Measurements from ENCODE around the gene NKD1. TPM values are rescaled to one million over a fixed set of nuclear protein-coding genes. Genes with fewer than 3 reads are reported as not detected.

The NKD1 gene
- total and polyA plus RNA-seq, 2 donors (not counting 1 experiment from before 2014, with no cell fraction given) = 0.16 to 1.9 TPM

- ChIA-PET POLR2A (no interaction called here), CTCF (interaction anchor here (2.1 to 12.4 kb wide), 4 partner anchors 7 to 132 kb away, joined by 8 to 154 read pairs (median 102); partner anchors contain the start of gene CYLD)
- Mint-ChIP-seq H3K27me3 (no peaks in the 10 kb centered on the region), H3K27ac (no peak overlapping the region), H3K9me3 (ENCODE audit: insufficient read depth) (peaks cover 2% of the 10 kb centered on the region), H3K4me1 (peaks cover 5% of the 10 kb centered on the region), H3K4me3 (no peak overlapping the region)
- intact Hi-C loops (cut with micrococcal nuclease) = no loop called here
- 97% methylated on average over 66 of the region's 70 CpGs for WGBS (ENCODE audit: insufficient coverage)
- peaks cover 2 to 30% (median 14%) of the 10 kb centered on the region in 3 donors for H3K9me3 ChIP-seq (ENCODE audit: control extremely low read depth in 1 of 3, control insufficient read depth in 2 of 3, insufficient read depth in 1 of 3, low read length in 2 of 3)
- TF ChIP-seq CTCF (IDR thresholded peaks at IDR 0.05) = no peak
- TF ChIP-seq EZH2 (IDR thresholded peaks at IDR 0.05; ENCODE audit: borderline replicate concordance, insufficient read depth, low read depth, low read length, poor library complexity, severe bottlenecking) = no peak
- H3K27me3 ChIP-seq (replicated peaks in 1 of 4; ENCODE audit: control extremely low read depth in 1 of 4, control insufficient read depth in 3 of 4, insufficient read depth in 4 of 4, low read length in 3 of 4) = no peaks in the 10 kb centered on the region
- peaks cover 28% of the 10 kb centered on the region for H3K79me2 ChIP-seq (ENCODE audit: control insufficient read depth, insufficient read depth, low read length)
- ATAC-seq (ENCODE audit: low read depth) = no peak
- peaks cover 3 to 79% of the 10 kb centered on the region in 2 experiments for H3K36me3 ChIP-seq (replicated peaks in 1 of 2; ENCODE audit: control extremely low read depth in 1 of 2, control insufficient read depth in 1 of 2, extremely low read depth in 1 of 2, insufficient read depth in 2 of 2, low read length in 1 of 2)
- no peak overlapping the region for H3K4me3 ChIP-seq (ENCODE audit: control extremely low read depth in 1 of 5, extremely low read depth in 1 of 5, insufficient read depth in 1 of 5, low read depth in 2 of 5, low read length in 4 of 5)
- H3K4me2 ChIP-seq (replicated peaks; ENCODE audit: low read depth, low read length, poor library complexity, severe bottlenecking) = no peak overlapping the region
- H2AFZ ChIP-seq (ENCODE audit: insufficient read depth, low read depth, low read length, poor library complexity, severe bottlenecking) = no peak overlapping the region
- H4K20me1 ChIP-seq (ENCODE audit: control insufficient read depth, insufficient read depth, low read length, poor library complexity, severe bottlenecking) = peaks cover 20% of the 10 kb centered on the region
- DNase-seq = no peak
- H3K4me1 ChIP-seq (ENCODE audit: control insufficient read depth in 2 of 2, insufficient read depth in 2 of 2, low read length in 2 of 2) = peaks cover 6% of the 10 kb centered on the region in 2 donors
- no peak overlapping the region for H3K27ac ChIP-seq (ENCODE audit: low read length in 2 of 2)
- H3K9ac ChIP-seq (ENCODE audit: low read length) = no peak overlapping the region
Measured at GRCh38 chr16:50673496-50674275, 125.5 kb downstream of the NKD1 start.

DNA sequence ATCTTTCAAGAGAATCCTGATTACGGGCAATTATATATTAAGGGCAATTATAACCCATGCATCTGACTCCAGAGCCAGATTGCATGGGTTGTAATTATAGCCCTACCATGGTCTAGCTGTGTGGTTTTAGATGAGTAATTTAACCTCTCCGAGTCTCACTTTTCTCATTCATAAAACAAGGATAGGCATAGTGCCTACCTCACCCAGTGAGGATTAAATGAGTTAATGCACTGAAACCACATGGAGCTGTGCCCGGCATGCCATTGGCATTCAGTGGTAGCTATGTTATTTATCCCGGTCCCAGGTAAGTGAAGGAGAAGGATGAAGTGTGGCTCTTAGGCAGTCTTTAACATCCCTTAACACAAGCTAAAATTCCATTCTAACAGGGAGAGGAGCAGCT lies 126.6 kb downstream of the NKD1 start:
- ATAC-seq (ENCODE audit: low read depth) = no peak
- ChIA-PET CTCF (interaction anchor here (0.6 to 12.4 kb wide), 6 partner anchors 8 to 464 kb away, joined by 3 to 154 read pairs (median 4); no protein-coding TSS in a partner anchor), POLR2A (no interaction called here)
- Histone ChIP-seq H3K4me2 (replicated peaks; ENCODE audit: low read depth, low read length, poor library complexity, severe bottlenecking) (no peak overlapping the region), H2AFZ (ENCODE audit: insufficient read depth, low read depth, low read length, poor library complexity, severe bottlenecking) (no peak overlapping the region), H3K27ac (ENCODE audit: low read length in 2 of 2) (no peak overlapping the region), H3K27me3 (replicated peaks in 1 of 4; ENCODE audit: control extremely low read depth in 1 of 4, control insufficient read depth in 3 of 4, insufficient read depth in 4 of 4, low read length in 3 of 4) (no peaks in the 10 kb centered on the region), H3K4me3 (ENCODE audit: control extremely low read depth in 1 of 5, extremely low read depth in 1 of 5, insufficient read depth in 1 of 5, low read depth in 2 of 5, low read length in 4 of 5) (no peak overlapping the region), H3K9me3 (ENCODE audit: control extremely low read depth in 1 of 3, control insufficient read depth in 2 of 3, insufficient read depth in 1 of 3, low read length in 2 of 3) (peaks cover 2 to 30% (median 14%) of the 10 kb centered on the region in 3 donors), H3K36me3 (replicated peaks in 1 of 2; ENCODE audit: control extremely low read depth in 1 of 2, control insufficient read depth in 1 of 2, extremely low read depth in 1 of 2, insufficient read depth in 2 of 2, low read length in 1 of 2) (peaks cover 3 to 83% of the 10 kb centered on the region in 2 experiments), H3K79me2 (ENCODE audit: control insufficient read depth, insufficient read depth, low read length) (peaks cover 39% of the 10 kb centered on the region), H4K20me1 (ENCODE audit: control insufficient read depth, insufficient read depth, low read length, poor library complexity, severe bottlenecking) (peaks cover 20% of the 10 kb centered on the region), H3K4me1 (ENCODE audit: control insufficient read depth in 2 of 2, insufficient read depth in 2 of 2, low read length in 2 of 2) (peaks cover 17 to 18% of the 10 kb centered on the region in 2 donors), H3K9ac (ENCODE audit: low read length) (no peak overlapping the region)
- Mint-ChIP-seq H3K4me1 (peaks cover 15% of the 10 kb centered on the region), H3K9me3 (ENCODE audit: insufficient read depth) (peaks cover 2% of the 10 kb centered on the region), H3K27me3 (no peaks in the 10 kb centered on the region), H3K4me3 (no peak overlapping the region), H3K27ac (no peak overlapping the region)
- TF ChIP-seq CTCF (IDR thresholded peaks at IDR 0.05) (no peak), EZH2 (IDR thresholded peaks at IDR 0.05; ENCODE audit: borderline replicate concordance, insufficient read depth, low read depth, low read length, poor library complexity, severe bottlenecking) (no peak)
- WGBS (ENCODE audit: insufficient coverage) = no CpG with 5 or more reads among the region's 4 CpGs
- DNase-seq = no peak
- intact Hi-C loops (cut with micrococcal nuclease) = no loop called here
